GM12865 (cell line): ENCODE results near the gene LTBP1.

ENCODE experiments used
- DNase-seq: peaks from one replicate; pipeline ENCODE4 v3.0.0; 2010; ENCODE audit warnings: low read depth
- H3K4me3 ChIP-seq: 2 replicates; pipeline ENCODE4 v1.5.1; 2011; ENCODE audit warnings: mild to moderate bottlenecking, low read depth, low read length, control low read depth
- CTCF ChIP-seq: IDR thresholded peaks from 2 replicates; pipeline ENCODE4 v1.5.1; 2011; ENCODE audit warnings: low read length, control low read depth, low read depth, inconsistent platforms; ENCODE audit not compliant: insufficient read depth; ENCODE audit errors: missing control alignments

The LTBP1 gene

GRCh38 chr2:32931945-32932709 is 14.6 kb upstream of the LTBP1 start:
- DNase-seq = no peak
- H3K4me3 ChIP-seq = no peak overlapping the region
- TF ChIP-seq CTCF = no peak

- H3K4me3 ChIP-seq = no peak overlapping the region
- no peak for TF ChIP-seq CTCF
- no peak for DNase-seq
These were observed 13.7 kb upstream of the LTBP1 start for GRCh38 chr2:32932825-32933755.

GRCh38 chr2:32933756-32934095 is 13.0 kb upstream of the LTBP1 start:
- DNase-seq = no peak
- no peak for TF ChIP-seq CTCF
- no peak overlapping the region for H3K4me3 ChIP-seq

- no peak for DNase-seq
- no peak for TF ChIP-seq CTCF
- no peak overlapping the region for H3K4me3 ChIP-seq
These were observed 8.9 kb upstream of the LTBP1 start for GRCh38 chr2:32937602-32938448.

GRCh38 chr2:32938934-32939333 is 7.8 kb upstream of the LTBP1 start:
- no peak overlapping the region for H3K4me3 ChIP-seq
- no peak for DNase-seq
- TF ChIP-seq CTCF = no peak

GRCh38 chr2:32940316-32940997 is 6.3 kb upstream of the LTBP1 start:
- TF ChIP-seq CTCF = no peak
- H3K4me3 ChIP-seq = no peak overlapping the region
- DNase-seq = no peak
